HG02938 (cell line): Measurements from ENCODE around the gene TRIP11.
A peak's percentile ranks its signal among the peaks of the same experiment; 100 is the strongest.

Source experiments
- ATAC-seq: cut with Tn5 transposase; IDR thresholded peaks from one replicate; pipeline ENCODE4 v1.9.1; 2021; ENCODE audit warnings: mild to moderate bottlenecking, moderate library complexity; ENCODE audit not compliant: unreplicated experiment

The TRIP11 gene

DNA sequence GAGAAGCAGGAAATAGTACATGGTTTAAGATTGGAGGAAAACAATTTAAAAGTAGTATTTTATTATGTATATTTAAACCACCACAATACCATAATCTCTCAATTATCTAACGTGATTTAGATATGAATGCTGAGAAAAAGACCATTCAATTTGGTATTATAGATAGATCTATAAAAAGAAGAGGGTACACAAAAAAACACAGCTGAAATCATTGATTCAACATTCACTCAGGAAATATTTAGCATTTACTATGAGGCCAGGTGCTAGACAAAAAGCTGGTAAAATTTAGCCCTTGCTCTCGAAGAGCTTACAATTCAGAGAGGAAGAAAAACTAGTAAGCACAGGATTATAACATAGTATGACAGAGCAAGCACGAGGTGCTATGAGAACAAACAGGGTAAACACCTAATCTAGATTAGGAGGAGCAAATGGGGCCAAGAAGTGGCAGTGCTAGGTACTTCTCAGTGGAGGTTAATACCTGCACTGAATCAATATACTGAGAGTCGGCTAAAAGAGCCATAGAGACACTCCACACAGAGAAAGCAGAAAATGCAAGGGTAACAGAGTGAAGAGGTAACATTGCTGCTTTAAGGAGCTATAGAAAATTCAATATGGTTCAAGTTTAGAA, 27.6 kb downstream of the TRIP11 start:
- no peak for ATAC-seq

DNA sequence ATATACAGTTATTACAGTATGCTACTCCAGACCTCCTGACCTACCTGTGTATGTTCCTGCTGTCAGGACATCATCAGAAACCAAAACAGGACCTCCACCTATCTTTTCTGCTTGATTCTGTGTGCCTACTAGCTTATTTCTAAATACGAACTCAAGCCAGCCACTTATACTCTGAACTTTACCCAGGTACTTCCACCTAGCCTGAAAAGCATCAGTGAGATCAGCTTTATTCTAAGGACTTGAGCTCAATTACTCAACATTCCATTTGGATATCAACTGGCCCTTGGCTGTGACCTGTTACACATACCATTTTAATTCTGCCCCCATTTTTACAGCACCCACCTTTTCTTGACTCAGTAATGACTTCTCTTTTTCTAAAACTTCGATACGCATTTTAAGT, 29.2 kb downstream of the TRIP11 start:
- ATAC-seq, result no peak

DNA sequence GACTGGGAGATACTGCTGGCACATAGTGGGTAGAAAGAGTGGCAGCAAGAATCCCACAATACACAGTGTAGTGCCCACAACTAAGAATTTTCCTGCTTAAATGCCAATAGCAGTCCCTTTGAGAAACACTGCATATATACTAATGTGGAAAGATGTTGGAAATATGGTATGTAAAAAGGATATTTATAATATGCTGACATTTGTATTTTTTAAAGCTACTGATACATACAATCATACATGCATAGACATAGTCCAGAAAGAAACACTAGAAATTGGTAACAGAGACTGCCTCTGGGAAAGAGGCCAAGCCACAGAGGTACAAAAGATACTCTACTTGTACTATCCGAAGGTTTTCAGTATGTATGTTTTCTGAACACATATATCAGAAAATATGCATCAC, 30.3 kb downstream of the TRIP11 start:
- no peak for ATAC-seq

DNA sequence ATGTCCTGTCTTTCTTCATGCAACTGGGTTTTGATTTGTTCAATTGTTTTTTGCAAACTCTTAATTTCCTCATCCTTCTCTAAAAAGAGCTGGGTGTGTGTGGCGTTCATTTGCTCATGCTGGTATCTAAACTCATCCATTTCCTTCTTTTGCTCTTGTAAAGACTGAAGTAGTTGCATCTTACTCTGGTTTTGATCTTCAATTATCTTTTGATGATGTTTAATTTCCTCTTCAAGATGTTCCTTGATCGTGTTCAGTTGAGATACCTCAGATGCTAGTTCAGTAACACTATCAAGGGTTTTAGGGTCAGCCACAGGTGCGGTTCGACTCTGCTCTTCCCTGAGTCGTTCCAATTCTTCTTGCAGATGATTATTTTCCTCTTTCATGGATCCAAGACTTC, 34.8 kb downstream of the TRIP11 start:
- no peak for ATAC-seq

DNA sequence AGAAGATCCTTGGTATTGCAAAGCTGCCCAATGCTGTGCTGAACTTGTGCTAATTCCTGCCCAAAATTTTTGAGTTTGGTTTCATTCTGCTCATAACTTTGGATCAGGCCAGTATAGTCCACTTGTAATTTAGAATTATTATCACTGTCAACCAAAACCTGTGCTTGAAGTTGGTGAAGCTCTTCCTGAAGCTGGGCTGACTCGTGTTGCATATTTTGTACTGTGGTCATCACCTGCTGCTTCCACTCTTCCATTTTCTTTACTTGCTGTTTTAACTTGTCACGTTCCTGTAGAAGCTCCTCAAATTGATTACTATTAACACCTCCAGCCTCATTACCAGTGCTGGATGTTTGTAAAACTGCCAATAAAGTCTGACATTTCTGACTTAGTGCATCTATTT, 35.8 kb downstream of the TRIP11 start:
- no peak for ATAC-seq

DNA sequence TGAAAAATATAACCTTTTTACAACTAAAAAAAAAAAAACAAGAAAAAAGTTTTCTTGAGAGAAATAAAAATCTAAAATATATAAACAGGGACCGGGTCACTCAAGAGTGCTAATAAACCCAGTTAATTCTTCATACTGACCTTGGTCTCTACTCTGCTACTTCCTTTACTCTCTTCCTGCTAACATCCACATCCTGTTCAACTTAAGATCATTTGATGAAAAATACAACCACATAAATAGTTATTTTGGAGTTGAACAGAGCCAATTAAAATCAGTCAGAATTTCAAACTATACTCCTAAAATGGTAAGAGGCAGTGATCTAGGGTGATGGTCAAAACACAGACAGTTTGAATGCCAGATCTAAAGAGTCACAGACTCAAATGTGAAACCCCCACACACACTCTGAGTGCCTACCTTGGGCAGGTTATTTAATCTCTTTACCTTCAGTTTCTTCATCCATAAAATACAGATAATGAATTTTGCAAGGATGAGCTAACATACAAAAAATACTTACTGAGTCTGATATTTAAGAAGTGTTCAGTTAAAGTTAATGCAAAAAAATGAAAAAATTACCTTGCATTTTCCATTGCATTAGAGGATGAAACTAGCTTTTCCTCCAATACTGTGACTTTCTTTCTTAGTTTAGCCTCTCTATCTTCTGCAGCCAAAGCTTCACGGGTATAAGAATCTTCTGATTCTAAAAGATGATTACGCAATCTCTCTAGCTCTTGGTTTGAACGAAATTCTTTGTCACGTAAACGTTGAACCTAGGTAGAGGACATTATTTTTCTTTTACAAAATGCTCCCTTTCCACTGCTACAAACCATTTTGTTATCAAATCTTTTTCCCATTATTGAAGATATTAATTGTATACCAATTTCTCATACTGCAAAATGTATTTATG, 40.9 kb downstream of the TRIP11 start:
- ATAC-seq, result no peak

DNA sequence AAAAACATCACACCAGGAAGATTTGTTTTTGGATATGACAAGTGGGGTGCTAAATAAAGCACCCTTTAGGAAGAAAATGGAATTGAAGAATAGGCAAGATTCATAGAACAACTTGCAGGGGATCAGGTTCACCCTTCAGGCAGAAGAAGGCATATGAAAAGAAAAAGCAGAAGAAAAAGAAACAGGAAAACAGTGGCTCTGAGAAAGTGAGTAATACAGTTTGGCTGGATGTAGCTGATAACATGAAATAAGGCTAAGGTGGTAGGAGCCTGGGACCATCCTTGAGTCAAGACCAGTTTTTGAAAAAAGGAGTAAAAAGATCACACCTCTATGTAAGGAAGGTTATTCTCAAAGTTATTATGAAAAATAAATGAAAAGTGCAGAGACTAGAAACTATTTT, 42.4 kb downstream of the TRIP11 start:
- ATAC-seq, result no peak

DNA sequence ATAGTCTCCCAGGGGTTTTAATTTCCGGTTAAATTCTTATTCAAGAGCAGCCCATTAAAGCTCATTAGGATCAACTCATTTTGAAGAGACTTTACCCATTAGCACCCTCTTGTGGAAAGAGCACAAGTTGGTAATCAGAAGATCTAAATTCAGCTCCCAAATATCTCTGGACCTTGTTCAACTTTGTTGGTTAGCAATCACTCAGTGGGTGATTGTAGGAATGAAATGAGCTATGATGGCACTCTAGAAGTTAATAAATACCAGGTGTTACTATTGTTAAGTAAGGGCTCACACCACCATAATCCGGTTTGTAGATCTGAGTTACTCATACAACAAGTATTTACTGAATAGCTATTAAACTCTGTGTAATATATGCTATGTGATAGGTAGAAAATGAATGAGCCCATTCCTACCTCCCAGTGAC, 42.9 kb downstream of the TRIP11 start:
- ATAC-seq, result no peak

DNA sequence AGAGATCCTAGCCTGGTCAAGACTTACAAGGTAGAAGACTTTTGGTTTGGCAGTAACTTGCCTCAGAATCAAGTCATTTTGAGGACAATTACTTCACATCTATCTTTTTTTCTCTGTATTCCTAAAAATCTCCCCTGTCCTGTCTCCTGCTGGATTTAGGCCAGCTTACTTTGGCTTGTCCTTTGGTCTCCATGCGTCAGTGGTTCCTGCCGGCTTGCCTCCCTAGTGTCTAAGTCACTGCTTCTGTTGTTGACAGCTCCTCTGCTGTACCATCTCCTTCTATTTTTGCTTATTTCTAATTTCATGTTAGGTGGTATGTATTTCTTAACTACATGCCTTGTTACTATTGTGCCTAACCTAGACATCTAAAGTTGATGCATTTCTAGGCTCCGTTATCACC, 52.7 kb downstream of the TRIP11 start:
- no peak for ATAC-seq

DNA sequence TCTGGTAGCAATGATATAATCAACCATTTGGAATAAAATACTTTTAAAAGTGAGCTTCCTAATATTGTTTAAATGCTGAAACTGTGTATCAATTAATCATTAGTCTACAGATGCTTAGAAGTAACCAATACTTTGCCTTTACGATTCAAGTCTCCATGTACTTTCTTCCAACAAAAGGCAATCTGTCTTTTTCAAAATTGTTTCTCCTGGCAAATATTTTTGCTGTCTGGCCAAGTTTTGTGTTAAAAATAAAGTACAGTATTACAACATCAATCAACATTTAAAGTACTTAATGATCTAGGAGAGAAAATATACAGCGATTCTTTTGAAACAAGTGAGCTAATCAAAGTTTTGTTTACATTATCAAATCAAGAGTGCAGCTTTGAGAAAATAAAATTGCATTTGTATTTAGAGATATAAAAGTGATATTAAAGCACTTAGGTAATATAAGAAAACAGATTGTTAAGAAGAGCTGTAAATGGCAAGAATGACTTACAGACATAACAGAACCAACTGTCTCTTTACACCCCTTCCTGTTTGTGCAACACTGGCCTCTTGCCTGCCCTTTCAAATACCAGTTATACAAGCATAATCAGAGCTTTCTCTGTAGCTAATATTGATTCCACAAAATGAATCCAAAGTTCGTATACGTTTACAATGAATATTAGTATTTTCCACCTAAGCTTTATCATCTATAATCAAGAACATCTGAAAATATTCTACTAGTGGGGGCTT, 54.2 kb downstream of the TRIP11 start:
- no peak for ATAC-seq

DNA sequence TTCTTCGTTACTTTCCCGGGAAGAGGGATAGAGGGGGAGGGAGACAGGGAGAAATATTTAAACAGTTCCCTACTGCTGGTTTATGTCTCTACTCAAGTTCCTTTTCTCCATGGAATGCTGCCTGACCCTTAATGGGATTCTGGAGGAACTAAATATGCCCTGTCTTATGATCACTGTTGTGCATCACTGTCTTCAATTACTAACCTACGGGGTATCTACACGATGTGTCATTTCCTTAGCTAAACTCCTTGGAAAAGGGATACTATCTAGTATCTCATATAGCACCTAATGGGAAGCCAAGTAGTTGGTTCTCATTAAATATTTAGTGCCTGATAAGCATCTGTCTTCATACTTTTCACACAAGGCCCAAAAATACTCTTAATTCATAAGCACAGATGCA, 54.9 kb downstream of the TRIP11 start:
- no peak for ATAC-seq

DNA sequence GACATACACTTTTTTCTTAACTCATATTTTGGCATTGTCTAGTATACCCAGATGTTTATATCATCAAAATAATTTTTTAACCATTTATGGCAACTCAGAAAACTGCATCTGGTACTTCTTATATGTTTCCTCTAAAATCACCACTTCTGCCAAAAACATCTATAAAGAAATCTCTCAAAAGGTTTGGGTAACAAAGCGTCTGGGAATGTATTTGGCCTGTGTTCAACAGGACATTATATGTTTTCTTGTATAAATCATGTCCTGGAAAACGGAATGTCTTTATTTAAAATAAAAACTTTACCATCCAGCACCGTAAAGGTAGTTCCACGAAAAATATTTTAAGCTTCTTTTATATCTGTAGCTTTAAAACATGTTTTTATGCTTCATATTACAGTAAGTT, 56.3 kb downstream of the TRIP11 start:
- ATAC-seq, result no peak

DNA sequence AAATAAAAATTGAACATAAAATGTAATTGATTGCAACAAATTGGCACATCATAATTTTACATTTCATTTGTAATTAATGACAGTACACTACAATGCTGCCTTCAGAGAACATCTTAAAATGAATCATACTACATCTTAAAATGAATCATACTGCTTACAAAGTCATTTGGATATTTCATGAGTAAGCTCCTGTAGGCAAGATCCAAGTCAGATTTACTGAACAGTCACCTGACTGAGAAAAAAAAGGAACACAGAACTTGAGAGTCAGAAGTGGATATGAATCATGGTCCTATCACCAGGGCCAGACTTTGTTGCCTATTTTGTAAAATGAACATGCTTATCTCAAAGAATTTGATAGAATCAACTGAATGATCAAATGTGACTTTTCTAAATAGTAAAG, 59.7 kb downstream of the TRIP11 start:
- ATAC-seq, result peak; percentile 47

DNA sequence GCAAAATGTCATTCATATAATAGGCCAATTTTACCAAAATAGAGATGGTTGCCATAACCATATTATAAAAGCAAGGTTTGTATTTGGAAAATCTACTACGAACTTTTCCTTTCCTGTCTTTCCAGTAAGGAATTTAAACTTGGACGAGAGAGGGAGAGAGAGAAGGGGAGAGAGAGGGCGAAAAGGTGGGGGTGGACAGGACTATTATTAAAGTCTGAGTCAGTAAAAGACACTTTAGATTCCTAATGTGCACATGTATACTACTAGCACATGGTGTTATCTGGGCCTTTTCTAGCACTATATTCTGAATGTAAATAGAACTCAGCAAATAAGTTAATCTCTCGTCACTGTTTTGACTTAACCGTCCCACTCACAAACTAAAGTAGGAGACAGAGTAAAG, 62.0 kb downstream of the TRIP11 start:
- no peak for ATAC-seq

DNA sequence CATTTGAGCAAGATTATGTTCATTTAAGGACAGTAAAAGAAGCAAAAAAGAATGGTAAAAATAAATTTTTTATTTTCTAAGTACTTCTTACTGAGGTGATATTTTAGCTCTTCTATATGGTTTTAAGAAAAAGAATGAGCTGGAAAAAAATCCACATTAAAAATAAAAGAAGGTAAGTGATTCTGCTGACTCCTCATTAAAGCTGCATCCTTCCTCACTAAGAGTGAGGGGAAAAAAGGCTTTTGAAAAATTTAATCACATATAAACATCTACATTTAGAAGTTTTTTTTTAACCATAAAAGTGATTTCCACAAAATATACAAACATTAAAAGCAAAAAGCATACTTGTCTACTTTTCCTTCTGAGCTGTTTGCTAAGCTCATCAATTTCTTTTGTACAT, 64.1 kb downstream of the TRIP11 start:
- no peak for ATAC-seq

DNA sequence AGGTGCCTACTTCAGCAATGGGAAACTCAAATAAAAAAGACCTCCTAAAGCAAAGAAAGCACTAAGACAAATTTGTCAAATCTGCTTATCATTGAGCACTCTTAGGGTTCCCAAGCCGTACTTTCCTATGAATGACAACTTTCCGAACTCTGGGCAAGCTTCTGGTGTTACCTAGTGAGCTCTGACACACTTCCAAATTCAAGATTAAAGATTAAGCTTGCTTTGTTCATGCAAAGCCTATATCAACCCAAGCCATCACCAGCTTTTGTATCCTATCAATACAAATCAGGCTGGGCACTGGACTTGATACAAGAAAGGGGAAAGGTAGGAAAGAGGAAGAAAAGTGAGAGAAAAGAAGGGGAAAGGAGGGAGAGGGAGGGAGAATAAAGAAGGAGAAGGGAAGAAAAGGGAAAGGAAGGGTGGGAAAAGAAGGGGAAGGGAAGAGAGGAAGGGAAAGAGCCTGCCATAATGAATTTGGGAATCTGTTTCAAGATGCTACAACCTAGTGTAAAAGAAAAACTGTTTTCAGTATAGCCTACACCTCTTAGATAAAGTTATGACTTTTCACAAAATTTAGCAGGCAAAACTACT, 68.6 kb downstream of the TRIP11 start:
- no peak for ATAC-seq

DNA sequence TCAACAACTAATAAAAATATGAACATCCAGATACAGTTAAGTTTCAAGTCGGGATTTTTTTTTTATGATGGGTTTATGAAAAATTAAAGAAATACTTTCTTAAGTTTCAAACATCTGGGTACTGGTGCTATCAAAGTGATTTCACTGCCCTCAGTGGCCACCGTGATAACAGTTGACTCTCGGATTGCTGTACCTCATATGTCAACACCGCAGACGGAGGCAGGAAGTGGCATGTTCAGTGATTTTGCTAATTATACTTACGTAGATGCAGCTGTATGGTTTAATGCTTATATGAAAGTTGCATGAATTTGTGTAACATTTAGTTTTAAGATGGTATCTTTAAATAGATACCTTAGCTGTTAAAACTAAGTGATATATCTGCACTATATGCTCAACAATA, 71.6 kb downstream of the TRIP11 start:
- no peak for ATAC-seq

DNA sequence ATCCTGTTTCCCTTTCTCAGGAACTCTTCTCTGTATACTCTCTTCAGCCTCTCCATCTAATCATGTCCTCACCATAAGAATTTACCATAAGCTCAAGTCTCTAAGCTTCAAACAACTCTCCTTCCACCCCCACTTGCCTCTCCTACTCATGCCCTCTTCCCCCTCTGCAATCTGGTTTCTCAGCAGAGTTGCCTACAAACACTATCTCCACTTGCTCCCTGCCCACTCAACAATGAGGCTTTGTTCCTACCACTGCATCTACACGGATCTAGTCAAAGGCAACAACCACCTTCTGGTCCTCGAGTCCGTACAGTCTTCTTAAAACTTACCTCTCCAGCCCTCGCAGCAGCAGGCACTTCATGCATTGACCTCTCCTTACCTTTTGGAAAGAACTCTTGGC, 75.1 kb downstream of the TRIP11 start:
- no peak for ATAC-seq

DNA sequence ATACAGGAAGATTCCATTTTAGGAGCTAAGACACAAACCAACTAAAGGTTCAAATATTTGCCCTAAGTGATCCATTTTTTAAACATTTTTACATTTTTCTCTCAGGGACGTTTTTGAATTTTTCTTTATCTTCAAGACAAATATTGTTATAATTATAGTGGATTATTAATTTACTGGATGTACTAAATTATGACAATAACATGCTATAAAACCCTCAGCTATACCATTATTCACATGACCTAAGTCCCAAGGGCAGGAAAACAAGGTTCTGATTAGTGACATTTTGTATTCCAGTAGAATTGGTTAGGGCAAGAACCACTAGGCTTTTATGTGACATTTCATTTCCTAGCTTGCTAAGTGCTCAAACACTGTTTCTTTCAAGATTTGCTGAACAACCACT, 75.8 kb downstream of the TRIP11 start:
- ATAC-seq, result no peak

DNA sequence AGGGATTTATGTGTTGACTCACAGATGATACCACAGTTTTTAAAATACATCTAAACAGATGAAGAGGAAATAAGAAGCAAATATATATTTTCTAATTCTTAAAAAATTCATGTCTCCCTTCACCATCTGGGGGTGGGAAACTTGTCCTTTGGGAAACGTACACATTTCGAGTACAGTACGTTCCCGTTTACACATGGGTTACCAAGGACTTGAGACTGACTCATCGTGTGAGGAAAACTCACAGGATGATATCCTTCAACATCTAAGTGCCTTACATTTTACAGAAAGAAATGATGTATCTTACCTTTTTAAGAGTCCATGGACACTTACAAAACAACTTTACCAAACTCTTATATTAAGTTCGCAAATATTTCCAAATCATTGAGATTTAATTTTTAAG, 76.4 kb downstream of the TRIP11 start:
- ATAC-seq, result no peak
